Renal pelvis (tissue), 4 donors: ENCODE results near the gene CD276. TPM values are rescaled to one million over a fixed set of nuclear protein-coding genes. Genes with fewer than 3 reads are reported as not detected.
"Not testable (repeated sequence)": the region's sequence is repeated elsewhere in the genome, so short reads cannot be mapped to it uniquely, and the experiment has no call there.

Experiments
- DNase-seq: peaks from one replicate; pipeline ENCODE4 v3.0.0-alpha.2; 2013
- polyA plus RNA-seq, 3 donors: library from polyadenylated mRNA; unstranded; fragments of 120-200 nt; gene quantifications; one replicate each; pipeline ENCODE4 v1.2.1, GENCODE V29; 2013; ENCODE audit not compliant: insufficient read length in 3 of 3

The CD276 gene
- polyA plus RNA-seq, 3 donors, result 156 to 198 (median 175) TPM

- DNase-seq, result no peak
These were observed 20.9 kb downstream of the CD276 start for GRCh38 chr15:73704869-73705645.

- no peak for DNase-seq
These were observed 24.5 kb downstream of the CD276 start for GRCh38 chr15:73708691-73709090.

- DNase-seq, result no peak
These were observed 25.1 kb downstream of the CD276 start for GRCh38 chr15:73709241-73709640.

- no peak for DNase-seq
These were observed 25.5 kb downstream of the CD276 start for GRCh38 chr15:73709686-73710085.

GRCh38 chr15:73710321-73710720 is 26.1 kb downstream of the CD276 start:
- no peak for DNase-seq

- DNase-seq, result no peak
These were observed 27.3 kb downstream of the CD276 start for GRCh38 chr15:73711526-73711925.

- no peak for DNase-seq
These were observed 27.9 kb downstream of the CD276 start for GRCh38 chr15:73712107-73712506.

- no peak for DNase-seq
These were observed 30.6 kb downstream of the CD276 start for GRCh38 chr15:73714695-73715301.

- DNase-seq, result no peak
These were observed 31.2 kb downstream of the CD276 start for GRCh38 chr15:73715417-73715816.

- no peak for DNase-seq
These were observed 32.2 kb downstream of the CD276 start for GRCh38 chr15:73716417-73716816.

GRCh38 chr15:73717206-73717605 is 33.0 kb downstream of the CD276 start:
- no peak for DNase-seq

- no peak for DNase-seq
These were observed 33.6 kb downstream of the CD276 start for GRCh38 chr15:73717802-73718201.

GRCh38 chr15:73718694-73719093 is 34.5 kb downstream of the CD276 start:
- no peak for DNase-seq

GRCh38 chr15:73722425-73722824 is 38.2 kb downstream of the CD276 start:
- no peak for DNase-seq

GRCh38 chr15:73723191-73723590 is 39.0 kb downstream of the CD276 start:
- no peak for DNase-seq

GRCh38 chr15:73724212-73724611 is 40.0 kb downstream of the CD276 start:
- DNase-seq, result no peak

GRCh38 chr15:73727330-73727976 is 43.3 kb downstream of the CD276 start:
- DNase-seq, result no peak

- not testable (repeated sequence) for DNase-seq
These were observed 47.9 kb downstream of the CD276 start for GRCh38 chr15:73732051-73732450.

GRCh38 chr15:73732930-73733329 is 48.7 kb downstream of the CD276 start:
- DNase-seq, result no peak

GRCh38 chr15:73737535-73737934 is 53.4 kb downstream of the CD276 start:
- DNase-seq, result no peak

- DNase-seq, result no peak
These were observed 56.2 kb downstream of the CD276 start for GRCh38 chr15:73740152-73741048.

GRCh38 chr15:73741321-73741836 is 57.2 kb downstream of the CD276 start:
- DNase-seq, result no peak
